ENCODE data around the gene BUB1B.

Gene BUB1B

DNA sequence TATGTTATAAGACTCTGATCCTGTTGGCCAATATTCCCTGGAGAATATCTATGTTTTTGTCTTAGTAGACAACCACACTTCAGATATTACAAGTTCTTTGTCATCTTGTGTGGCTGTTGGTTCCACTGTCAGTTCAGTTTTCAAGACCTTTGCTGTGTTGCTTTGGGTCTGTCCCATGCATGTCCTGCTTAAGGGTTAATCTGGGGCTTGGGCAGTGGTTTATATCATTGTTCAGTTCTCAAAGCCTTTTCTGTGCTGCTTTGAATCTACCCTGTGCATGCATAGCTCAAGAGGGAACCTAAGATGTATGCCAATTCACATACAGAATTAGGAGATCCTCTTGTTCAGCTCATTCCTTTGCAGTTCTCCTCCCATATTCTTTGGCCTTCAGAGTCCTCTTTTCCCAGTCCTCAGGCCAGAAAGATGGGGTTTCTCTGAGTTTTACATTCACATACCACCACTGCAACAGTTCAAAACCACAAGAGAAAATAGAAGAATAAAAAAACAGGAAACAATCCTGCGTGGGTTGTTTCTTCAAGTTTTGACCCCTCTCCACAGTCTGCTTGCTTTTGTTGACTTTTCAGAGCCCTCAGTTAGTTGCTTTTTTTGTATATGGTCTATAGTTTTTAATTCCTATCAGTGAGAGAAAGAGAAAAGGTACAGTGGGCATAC lies 21.6 kb downstream of the BUB1B start:
- no peak for DNase-seq (ENCODE audit: low read depth in 2 of 3, low spot score in 2 of 3)

DNA sequence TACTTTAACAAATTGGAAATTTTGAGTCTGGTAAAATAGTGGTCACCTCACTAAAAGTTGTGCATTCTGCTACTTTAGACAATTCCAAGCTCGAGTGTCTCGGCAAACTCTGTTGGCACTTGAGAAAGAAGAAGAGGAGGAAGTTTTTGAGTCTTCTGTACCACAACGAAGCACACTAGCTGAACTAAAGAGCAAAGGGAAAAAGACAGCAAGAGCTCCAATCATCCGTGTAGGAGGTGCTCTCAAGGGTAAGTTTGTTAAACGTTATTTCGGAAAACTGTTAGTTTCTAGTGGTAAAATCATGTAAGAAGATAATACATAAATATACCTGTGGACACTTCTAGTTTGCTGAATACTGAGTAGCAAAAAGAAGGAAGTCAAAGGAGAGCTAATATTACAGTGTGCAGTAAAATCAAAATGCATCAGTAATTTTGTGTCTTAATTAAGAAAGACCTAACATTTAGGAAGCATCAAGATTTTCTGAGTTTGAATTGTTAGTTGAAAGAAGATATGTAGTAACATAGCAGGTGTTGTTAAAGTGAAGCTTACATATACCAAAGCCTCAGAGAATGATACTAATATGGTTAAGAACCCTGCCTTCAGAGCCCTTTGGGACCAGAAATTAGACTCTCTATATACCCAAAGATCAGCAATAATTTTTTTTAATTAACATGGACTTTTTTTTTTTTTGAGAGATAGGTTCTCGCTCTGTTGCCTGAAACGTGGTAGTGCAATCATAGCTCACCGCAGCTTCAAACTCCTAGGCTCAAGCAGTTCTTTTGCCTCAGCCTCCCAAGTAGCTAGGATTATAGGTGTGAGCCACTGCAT lies 23.0 kb downstream of the BUB1B start:
- no peak for DNase-seq (ENCODE audit: low read depth in 2 of 3, low spot score in 2 of 3)

- DNase-seq (ENCODE audit: low read depth in 2 of 3, low spot score in 2 of 3), result no peak
Measured at GRCh38 chr15:40190591-40190990, 29.7 kb downstream of the BUB1B start.

- no peak for DNase-seq (ENCODE audit: low read depth in 2 of 3, low spot score in 2 of 3)
Measured at GRCh38 chr15:40192942-40193341, 32.1 kb downstream of the BUB1B start.

DNA sequence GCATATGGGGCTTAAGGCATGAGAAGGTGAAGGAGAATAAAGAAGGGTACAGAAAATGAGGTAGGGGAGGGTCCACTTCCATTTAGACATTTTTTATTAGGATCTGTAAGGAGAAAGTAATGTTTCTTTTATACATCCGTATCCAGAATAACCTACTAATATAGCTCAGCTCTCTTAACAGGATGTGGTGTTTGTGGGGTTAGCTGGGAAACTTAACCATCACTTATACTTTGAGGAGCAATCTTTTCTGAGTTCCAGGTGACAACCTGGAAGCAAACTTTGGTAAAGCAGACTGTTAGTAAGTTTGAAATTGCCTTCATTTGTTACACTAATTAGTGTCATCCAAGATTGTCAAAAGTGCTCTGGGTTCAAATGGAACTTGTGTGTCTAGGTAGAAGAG lies 36.6 kb downstream of the BUB1B start:
- DNase-seq (ENCODE audit: low read depth in 2 of 3, low spot score in 2 of 3), result no peak

GRCh38 chr15:40198355-40199085 lies 37.7 kb downstream of the BUB1B start:
- no peak for DNase-seq (ENCODE audit: low read depth in 2 of 3, low spot score in 2 of 3)

DNA sequence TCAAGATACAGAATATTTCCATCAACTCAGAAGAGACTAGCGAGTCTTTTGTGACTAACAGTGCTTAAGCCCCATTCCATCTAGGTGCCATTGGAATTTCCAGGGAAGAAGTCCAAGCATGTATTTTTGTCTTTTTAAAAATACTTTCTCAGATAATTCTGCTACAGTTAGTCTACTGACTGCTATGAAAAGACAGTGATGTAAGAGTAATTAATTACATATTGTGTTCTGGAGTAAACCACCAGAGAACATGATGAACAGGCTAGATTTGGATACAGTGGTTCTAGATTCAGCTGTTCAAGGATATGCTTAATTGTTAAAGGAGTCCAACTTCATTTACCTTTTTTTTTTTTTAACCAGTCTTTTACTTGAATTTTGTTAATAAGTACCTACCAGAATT lies 43.2 kb downstream of the BUB1B start:
- DNase-seq (ENCODE audit: low read depth in 2 of 3, low spot score in 2 of 3), result no peak

DNA sequence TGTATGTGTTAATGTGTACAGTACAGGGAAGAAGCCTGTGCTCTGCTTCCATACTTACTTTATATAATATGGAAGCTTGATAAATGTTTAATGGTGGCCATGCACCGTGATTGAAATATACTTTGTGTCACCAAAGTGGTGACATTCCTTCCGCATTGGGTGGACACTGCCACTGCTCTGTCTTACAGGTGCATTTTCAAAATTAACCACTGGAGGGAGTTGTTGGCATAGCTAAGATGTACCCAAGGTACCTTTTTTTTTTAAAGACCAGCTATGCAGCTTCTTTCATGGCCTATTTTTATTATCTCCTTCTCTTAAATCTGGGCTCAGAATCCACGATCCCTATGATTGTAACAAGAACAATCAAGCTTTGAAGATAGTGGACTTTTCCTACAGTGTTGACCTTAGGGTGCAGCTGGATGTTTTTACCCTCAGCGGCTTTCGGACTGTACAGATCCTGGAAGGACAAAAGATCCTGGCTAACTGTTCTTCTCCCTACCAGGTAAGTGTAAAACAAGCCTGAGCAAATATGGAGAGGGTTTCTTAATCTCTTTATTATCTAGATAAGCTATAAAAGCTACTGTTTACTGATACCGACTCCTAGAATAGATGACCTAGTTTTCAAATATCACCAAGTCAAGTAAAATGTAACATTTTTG lies 56.4 kb downstream of the BUB1B start:
- DNase-seq (ENCODE audit: low read depth in 2 of 3, low spot score in 2 of 3), result no peak

DNA sequence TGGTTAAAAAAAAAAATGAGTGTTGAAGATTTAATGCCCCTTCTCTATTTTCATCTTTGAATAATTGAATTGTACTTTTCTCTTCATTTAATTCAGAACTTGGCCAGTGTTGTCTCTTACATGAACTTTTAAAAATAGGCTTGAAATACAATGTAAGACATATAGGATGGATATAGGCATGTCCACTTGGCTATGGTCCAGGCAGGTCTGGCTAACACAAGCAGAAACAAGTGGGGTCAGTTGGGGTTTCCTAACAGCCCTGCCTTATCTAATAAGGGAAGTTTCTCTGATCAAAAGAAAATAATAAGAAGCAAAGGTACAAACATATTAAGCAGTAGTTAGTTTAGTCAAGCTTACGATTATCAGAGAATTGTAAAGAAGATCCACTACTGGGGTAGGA lies 58.9 kb downstream of the BUB1B start:
- no peak for DNase-seq (ENCODE audit: low read depth in 2 of 3, low spot score in 2 of 3)

- DNase-seq (ENCODE audit: low read depth in 2 of 3, low spot score in 2 of 3), result no peak
Measured at GRCh38 chr15:40222131-40222530, 61.3 kb downstream of the BUB1B start.

- no peak for DNase-seq (ENCODE audit: low read depth in 2 of 3, low spot score in 2 of 3)
Measured at GRCh38 chr15:40226736-40227135, 65.9 kb downstream of the BUB1B start.

GRCh38 chr15:40229316-40229715 lies 68.4 kb downstream of the BUB1B start:
- DNase-seq (ENCODE audit: low read depth in 2 of 3, low spot score in 2 of 3), result no peak

- no peak for DNase-seq (ENCODE audit: low read depth in 2 of 3, low spot score in 2 of 3)
Measured at GRCh38 chr15:40229956-40230355, 69.1 kb downstream of the BUB1B start.

- DNase-seq (ENCODE audit: low read depth in 2 of 3, low spot score in 2 of 3), result no peak
Measured at GRCh38 chr15:40232625-40233070, 71.8 kb downstream of the BUB1B start.

- DNase-seq (ENCODE audit: low read depth in 2 of 3, low spot score in 2 of 3), result no peak
Measured at GRCh38 chr15:40233727-40234577, 73.1 kb downstream of the BUB1B start.

DNA sequence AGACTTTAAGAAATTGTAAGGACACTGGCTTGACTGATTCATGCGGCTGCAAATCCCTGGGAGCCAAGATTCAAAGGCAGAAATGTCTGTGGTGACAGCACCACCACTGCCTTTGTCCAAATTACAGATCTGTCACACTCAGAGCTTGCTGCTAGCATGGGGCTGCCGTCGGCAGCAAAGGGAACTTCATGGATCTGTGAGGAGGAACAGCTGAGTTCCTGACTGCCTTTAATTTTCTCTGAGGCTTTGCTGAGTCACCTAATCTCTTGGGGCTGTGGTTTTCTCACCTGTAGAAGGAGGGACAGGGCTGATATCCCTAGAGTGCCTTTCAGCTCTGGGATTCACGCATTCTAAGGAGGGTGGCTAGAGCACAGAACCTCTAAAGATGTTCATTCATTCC lies 73.9 kb downstream of the BUB1B start:
- no peak for DNase-seq (ENCODE audit: low read depth in 2 of 3, low spot score in 2 of 3)

GRCh38 chr15:40235201-40235885 lies 74.5 kb downstream of the BUB1B start:
- DNase-seq (ENCODE audit: low read depth in 2 of 3, low spot score in 2 of 3), result no peak

GRCh38 chr15:40238532-40239403 lies 77.9 kb downstream of the BUB1B start, which contains the start of gene PAK6:
TSS of gene PAK6 (plus strand) at chr15:40239063. CDS start at chr15:40264786, 25,723 bp downstream.
- DNase-seq (ENCODE audit: low read depth in 2 of 3, low spot score in 2 of 3), result no peak

- no peak for DNase-seq (ENCODE audit: low read depth in 2 of 3, low spot score in 2 of 3)
Measured at GRCh38 chr15:40239404-40239692, 78.5 kb downstream of the BUB1B start.
